Natural killer cell (primary cell): ENCODE measurements around the gene HDAC4. TPM values are rescaled to one million over a fixed set of nuclear protein-coding genes. Genes with fewer than 3 reads are reported as not detected.

Source experiments
- ATAC-seq, 3 donors: fragments of 150-1000 bp in 2 of 3; fragments of 200-7000 bp in 1 of 3; cut with Tn5 transposase; 1 replicate in 1 of 3; 2 replicates in 2 of 3; pipeline ENCODE4 v1.10.0; 2021; ENCODE audit warnings: mild to moderate bottlenecking in 2 of 3, moderate library complexity in 2 of 3
- DNase-seq, 2 donors: peaks; one replicate each; pipeline versions ENCODE4 v3.0.0 to v3.0.0-alpha.2; 2013 to 2021; ENCODE audit warnings: mixed read lengths in 1 of 2
- H3K27ac ChIP-seq: one replicate; pipeline ENCODE4 v1.5.1; 2013; ENCODE audit warnings: mild to moderate bottlenecking, low read length
- H3K27me3 ChIP-seq: one replicate; pipeline ENCODE4 v1.6.1; 2013; ENCODE audit warnings: low read length; ENCODE audit not compliant: control insufficient read depth, insufficient read depth
- H3K36me3 ChIP-seq: one replicate; pipeline ENCODE4 v1.6.1; 2013; ENCODE audit warnings: low read length; ENCODE audit not compliant: control insufficient read depth, insufficient read depth
- H3K4me1 ChIP-seq: one replicate; pipeline ENCODE4 v1.6.1; 2013; ENCODE audit warnings: low read length; ENCODE audit not compliant: control insufficient read depth, insufficient read depth
- H3K4me3 ChIP-seq: one replicate; pipeline ENCODE4 v1.5.1; 2013; ENCODE audit warnings: low read length
- H3K9me3 ChIP-seq: one replicate; pipeline ENCODE4 v1.6.1; 2013; ENCODE audit warnings: low read length; ENCODE audit not compliant: control insufficient read depth, insufficient read depth
- H3K27ac Mint-ChIP-seq, 2 donors: one replicate each; pipeline ENCODE4 v1.8.0; 2022; ENCODE audit warnings: mild to moderate bottlenecking in 2 of 2, mixed read lengths in 2 of 2, moderate library complexity in 1 of 2
- H3K27me3 Mint-ChIP-seq, 2 donors: one replicate each; pipeline ENCODE4 v1.8.0; 2022; ENCODE audit warnings: low read depth in 2 of 2, mixed read lengths in 2 of 2
- H3K36me3 Mint-ChIP-seq: one replicate; pipeline ENCODE4 v1.8.0; 2022; ENCODE audit warnings: mixed read lengths
- H3K4me1 Mint-ChIP-seq, 2 donors: one replicate each; pipeline ENCODE4 v1.8.0; 2022; ENCODE audit warnings: mixed read lengths in 2 of 2
- H3K4me3 Mint-ChIP-seq: one replicate; pipeline ENCODE4 v1.8.0; 2022; ENCODE audit warnings: mild to moderate bottlenecking, moderate library complexity, mixed read lengths
- H3K9me3 Mint-ChIP-seq, 2 donors: one replicate each; pipeline ENCODE4 v1.8.0; 2022; ENCODE audit warnings: mixed read lengths in 2 of 2
- CTCF ChIP-seq: fragments of 200-600 bp; IDR thresholded peaks from one replicate; pipeline ENCODE4 v1.8.0; 2022; ENCODE audit warnings: antibody characterized with exemption
- WGBS: methylation state at CpG from one replicate; pipeline ENCODE4 v1.1.7; 2013; ENCODE audit warnings: missing lambda C conversion rate; ENCODE audit not compliant: insufficient coverage; 5-methylcytosine and 5-hydroxymethylcytosine counted together
- intact Hi-C: fragments of 100-400 bp; cut with micrococcal nuclease; formaldehyde crosslinking; loops from one replicate; pipeline ENCODE4 v1.14.2; 2022
- total RNA-seq, 4 donors: library from RNA; stranded (reverse); fragments of 120-200 nt in 1 of 4; gene quantifications; one replicate each; pipeline versions ENCODE4 v1.2.3 to v1.2.4, GENCODE V29; 2013 to 2022

The HDAC4 gene
- total RNA-seq, 3 donors from 2014 or later (not counting 1 experiment from before 2014, with no cell fraction given): 74.9 to 105 (median 100) TPM

- Histone ChIP-seq H3K4me3 (no peak overlapping the region), H3K36me3 (no peaks in the 10 kb centered on the region), H3K4me1 (no peaks in the 10 kb centered on the region), H3K27ac (no peak overlapping the region), H3K9me3 (no peaks in the 10 kb centered on the region), H3K27me3 (no peaks in the 10 kb centered on the region)
- Mint-ChIP-seq H3K4me1 (peaks cover 12 to 27% of the 10 kb centered on the region in 2 donors), H3K9me3 (peaks cover 0 to 4% of the 10 kb centered on the region in 2 donors), H3K27ac (peak overlapping the region in 1 of 2 donors; percentile 27), H3K4me3 (no peak overlapping the region), H3K27me3 (peaks cover 0 to 11% of the 10 kb centered on the region in 2 donors), H3K36me3 (peaks cover 12% of the 10 kb centered on the region)
- TF ChIP-seq CTCF: no peak
- no peak for DNase-seq
- intact Hi-C loops: no loop called here
- ATAC-seq: no peak
- 98% methylated on average over 18 of the region's 18 CpGs for WGBS
Measured at GRCh38 chr2:239358062-239358754, 42.6 kb downstream of the HDAC4 start.

GRCh38 chr2:239355724-239356123 lies 45.1 kb downstream of the HDAC4 start:
- Mint-ChIP-seq H3K4me3 (no peak overlapping the region), H3K27me3 (no peaks in the 10 kb centered on the region), H3K36me3 (peaks cover 12% of the 10 kb centered on the region), H3K9me3 (peaks cover 0 to 4% of the 10 kb centered on the region in 2 donors), H3K27ac (no peak overlapping the region), H3K4me1 (peaks cover 5 to 18% of the 10 kb centered on the region in 2 donors)
- no peaks in the 10 kb centered on the region for H3K4me1 ChIP-seq
- no peak for ATAC-seq
- no peak for DNase-seq
- WGBS: 93% methylated on average over 3 of the region's 3 CpGs
- no peaks in the 10 kb centered on the region for H3K27me3 ChIP-seq
- no peak for TF ChIP-seq CTCF
- H3K4me3 ChIP-seq: no peak overlapping the region
- no peaks in the 10 kb centered on the region for H3K36me3 ChIP-seq
- H3K27ac ChIP-seq: no peak overlapping the region
- intact Hi-C loops: no loop called here
- no peaks in the 10 kb centered on the region for H3K9me3 ChIP-seq

GRCh38 chr2:239355139-239355538 lies 45.7 kb downstream of the HDAC4 start:
- WGBS: 64% methylated on average over 2 of the region's 2 CpGs

More at GRCh38 chr2:239355139-239355538, 45.7 kb downstream of the HDAC4 start:
- TF ChIP-seq CTCF: no peak
- DNase-seq (no peak), ATAC-seq (no peak)
- no peak overlapping the region for H3K4me3 ChIP-seq
- no peak overlapping the region for H3K27ac Mint-ChIP-seq
- H3K36me3 ChIP-seq: no peaks in the 10 kb centered on the region
- no peak overlapping the region for H3K27ac ChIP-seq
- no peak overlapping the region for H3K4me3 Mint-ChIP-seq
- peaks cover 0 to 4% of the 10 kb centered on the region in 2 donors for H3K9me3 Mint-ChIP-seq
- no peaks in the 10 kb centered on the region for H3K27me3 ChIP-seq
- intact Hi-C loops: no loop called here
- H3K27me3 Mint-ChIP-seq: no peaks in the 10 kb centered on the region
- peaks cover 12% of the 10 kb centered on the region for H3K36me3 Mint-ChIP-seq
- H3K9me3 ChIP-seq: no peaks in the 10 kb centered on the region
- peaks cover 5 to 16% of the 10 kb centered on the region in 2 donors for H3K4me1 Mint-ChIP-seq
- H3K4me1 ChIP-seq: no peaks in the 10 kb centered on the region
